ENCODE data around the gene EEIG1.

GRCh38 chr9:127971357-127972235 is 9.2 kb downstream of the EEIG1 start:
- TF ChIP-seq FOXK2 (IDR thresholded peaks at IDR 0.05) = no peak
- TF ChIP-seq, protein P1, sequence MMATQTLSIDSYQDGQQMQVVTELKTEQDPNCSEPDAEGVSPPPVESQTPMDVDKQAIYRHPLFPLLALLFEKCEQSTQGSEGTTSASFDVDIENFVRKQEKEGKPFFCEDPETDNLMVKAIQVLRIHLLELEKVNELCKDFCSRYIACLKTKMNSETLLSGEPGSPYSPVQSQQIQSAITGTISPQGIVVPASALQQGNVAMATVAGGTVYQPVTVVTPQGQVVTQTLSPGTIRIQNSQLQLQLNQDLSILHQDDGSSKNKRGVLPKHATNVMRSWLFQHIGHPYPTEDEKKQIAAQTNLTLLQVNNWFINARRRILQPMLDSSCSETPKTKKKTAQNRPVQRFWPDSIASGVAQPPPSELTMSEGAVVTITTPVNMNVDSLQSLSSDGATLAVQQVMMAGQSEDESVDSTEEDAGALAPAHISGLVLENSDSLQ (IDR thresholded peaks at IDR 0.05) = no peak
- no peak for TF ChIP-seq ARNT (IDR thresholded peaks at IDR 0.05)
- TF ChIP-seq NFRKB (IDR thresholded peaks at IDR 0.05) = no peak
